Left lobe of liver (tissue), 2 donors: Measurements from ENCODE around the gene CACNG3. TPM values are rescaled to one million over a fixed set of nuclear protein-coding genes. Genes with fewer than 3 reads are reported as not detected.
"Not testable (repeated sequence)": the region's sequence is repeated elsewhere in the genome, so short reads cannot be mapped to it uniquely, and the experiment has no call there.

Experiments
- ATAC-seq: fragments of 200-7000 bp; cut with Tn5 transposase; one replicate; pipeline ENCODE4 v1.9.1; 2020; ENCODE audit warnings: mild to moderate bottlenecking, moderate library complexity
- DNase-seq: peaks from one replicate; pipeline ENCODE4 v3.0.0-alpha.2; 2020; ENCODE audit warnings: low spot score
- total RNA-seq: library from RNA; stranded (reverse); gene quantifications from one replicate; pipeline ENCODE4 v1.2.1, GENCODE V29; 2021
- donor health status: DM: no; HTN: no; CAD: no; lungs with moderate emphysema.
- donor health status: DM: no; HTN: yes; CAD: no.

The CACNG3 gene
- total RNA-seq, 1 donor from 2014 or later, result not detected

GRCh38 chr16:24328835-24329452 lies 72.8 kb downstream of the CACNG3 start:
- no peak for DNase-seq
- no peak for ATAC-seq

- ATAC-seq, result no peak
- DNase-seq, result no peak
Observed at GRCh38 chr16:24332178-24332577, 76.0 kb downstream of the CACNG3 start.

GRCh38 chr16:24332582-24333090 lies 76.5 kb downstream of the CACNG3 start:
- ATAC-seq (no peak), DNase-seq (no peak)

- no peak for DNase-seq
- no peak for ATAC-seq
Observed at GRCh38 chr16:24336491-24336890, 80.4 kb downstream of the CACNG3 start.

- DNase-seq (no peak), ATAC-seq (no peak)
Observed at GRCh38 chr16:24337013-24337412, 80.9 kb downstream of the CACNG3 start.

- ATAC-seq, DNase-seq: not testable (repeated sequence)
Observed at GRCh38 chr16:24343829-24344228, 87.7 kb downstream of the CACNG3 start.

GRCh38 chr16:24344784-24345183 lies 88.6 kb downstream of the CACNG3 start:
- ATAC-seq (no peak), DNase-seq (no peak)

GRCh38 chr16:24345704-24346103 lies 89.6 kb downstream of the CACNG3 start:
- ATAC-seq, result no peak
- DNase-seq, result no peak

GRCh38 chr16:24346734-24347133 lies 90.6 kb downstream of the CACNG3 start:
- ATAC-seq (no peak), DNase-seq (no peak)

- ATAC-seq (no peak), DNase-seq (no peak)
Observed at GRCh38 chr16:24347556-24347955, 91.4 kb downstream of the CACNG3 start.

GRCh38 chr16:24348545-24349290 lies 92.6 kb downstream of the CACNG3 start:
- ATAC-seq (no peak), DNase-seq (no peak)

- ATAC-seq, result no peak
Observed at GRCh38 chr16:24349320-24349719, 93.2 kb downstream of the CACNG3 start.

GRCh38 chr16:24352746-24353145 lies 96.6 kb downstream of the CACNG3 start:
- ATAC-seq (no peak), DNase-seq (no peak)

More at GRCh38 chr16:24349320-24349719, 93.2 kb downstream of the CACNG3 start:
- no peak for DNase-seq

GRCh38 chr16:24353622-24354021 lies 97.5 kb downstream of the CACNG3 start:
- no peak for DNase-seq
- no peak for ATAC-seq

- ATAC-seq (no peak), DNase-seq (no peak)
Observed at GRCh38 chr16:24357511-24357910, 101.4 kb downstream of the CACNG3 start.

GRCh38 chr16:24358117-24358516 lies 102.0 kb downstream of the CACNG3 start:
- DNase-seq, result no peak
- no peak for ATAC-seq

- DNase-seq (no peak), ATAC-seq (no peak)
Observed at GRCh38 chr16:24359490-24359889, 103.4 kb downstream of the CACNG3 start.

- ATAC-seq (no peak), DNase-seq (no peak)
Observed at GRCh38 chr16:24360936-24361335, 104.8 kb downstream of the CACNG3 start.

GRCh38 chr16:24364596-24364995 lies 108.5 kb downstream of the CACNG3 start:
- DNase-seq, result no peak
- ATAC-seq, result no peak

- DNase-seq (no peak), ATAC-seq (no peak)
Observed at GRCh38 chr16:24367186-24367710, 111.1 kb downstream of the CACNG3 start.

GRCh38 chr16:24372824-24373223 lies 116.7 kb downstream of the CACNG3 start:
- DNase-seq (no peak), ATAC-seq (no peak)

- DNase-seq, result no peak
- ATAC-seq, result no peak
Observed at GRCh38 chr16:24378999-24379398, 122.9 kb downstream of the CACNG3 start.
